ENCODE data around the gene DDAH2. TPM values are rescaled to one million over a fixed set of nuclear protein-coding genes. Genes with fewer than 3 reads are reported as not detected.

The DDAH2 gene
- total RNA-seq, 2 donors from 2014 or later: 150 to 153 TPM

- no peak for TF ChIP-seq CTCF (conservative IDR thresholded peaks at IDR 0.05)
- H3K4me3 Mint-ChIP-seq: no peak within 1 kb of the TSS
- H3K27me3 Mint-ChIP-seq (ENCODE audit: insufficient read depth): no peaks in the 10 kb centered on the region
- peak; percentile 52 for DNase-seq
- peaks cover 5% of the 10 kb centered on the region for H3K4me1 Mint-ChIP-seq
- H3K9me3 ChIP-seq (ENCODE audit: control insufficient read depth, low read length): no peaks in the 10 kb centered on the region
- no peak within 1 kb of the TSS for H3K27ac ChIP-seq (ENCODE audit: low read depth, low read length)
- H3K9me3 Mint-ChIP-seq: no peaks in the 10 kb centered on the region
- H3K36me3 Mint-ChIP-seq (ENCODE audit: low read depth): peaks cover 27% of the 10 kb centered on the region
- no peak within 1 kb of the TSS for H3K4me3 ChIP-seq (ENCODE audit: low read length)
- H3K27ac Mint-ChIP-seq: no peak within 1 kb of the TSS
- WGBS, 2 experiments (ENCODE audit: insufficient coverage in 1 of 2, insufficient read length in 1 of 2): 93 to 95% methylated on average over 31 to 46 of the region's 46 CpGs
- peaks cover 29% of the 10 kb centered on the region for H3K36me3 ChIP-seq (ENCODE audit: control insufficient read depth, insufficient read depth, low read length)
- H3K4me1 ChIP-seq (ENCODE audit: control insufficient read depth, insufficient read depth, low read length): no peaks in the 10 kb centered on the region
- no peak within 1 kb of the TSS for H3K9ac ChIP-seq (ENCODE audit: extremely low read depth, low read length, poor library complexity, severe bottlenecking)
- H3K27me3 ChIP-seq (ENCODE audit: control insufficient read depth, insufficient read depth, low read length, poor library complexity, severe bottlenecking): no peaks in the 10 kb centered on the region
Observed at GRCh38 chr6:31723245-31723979, 5.7 kb downstream of the DDAH2 start, which contains the start of gene MPIG6B. TSS of gene MPIG6B (plus strand) at chr6:31723373. CDS start at chr6:31723384, 11 bp downstream.

- peaks cover 15% of the 10 kb centered on the region for H3K4me1 Mint-ChIP-seq
- H3K27ac Mint-ChIP-seq: no peak overlapping the region
- H3K4me3 ChIP-seq (ENCODE audit: low read length): no peak overlapping the region
- TF ChIP-seq CTCF (conservative IDR thresholded peaks at IDR 0.05): no peak
- H3K36me3 ChIP-seq (ENCODE audit: control insufficient read depth, insufficient read depth, low read length): peaks cover 17% of the 10 kb centered on the region
- DNase-seq: no peak
- no peaks in the 10 kb centered on the region for H3K9me3 Mint-ChIP-seq
- 87 to 100% methylated on average over 1 to 3 of the region's 3 CpGs for WGBS, 2 experiments (ENCODE audit: insufficient coverage in 1 of 2, insufficient read length in 1 of 2)
- no peaks in the 10 kb centered on the region for H3K4me1 ChIP-seq (ENCODE audit: control insufficient read depth, insufficient read depth, low read length)
- no peaks in the 10 kb centered on the region for H3K27me3 Mint-ChIP-seq (ENCODE audit: insufficient read depth)
- H3K27me3 ChIP-seq (ENCODE audit: control insufficient read depth, insufficient read depth, low read length, poor library complexity, severe bottlenecking): no peaks in the 10 kb centered on the region
- peaks cover 17% of the 10 kb centered on the region for H3K36me3 Mint-ChIP-seq (ENCODE audit: low read depth)
- no peak overlapping the region for H3K9ac ChIP-seq (ENCODE audit: extremely low read depth, low read length, poor library complexity, severe bottlenecking)
- no peak overlapping the region for H3K27ac ChIP-seq (ENCODE audit: low read depth, low read length)
- no peaks in the 10 kb centered on the region for H3K9me3 ChIP-seq (ENCODE audit: control insufficient read depth, low read length)
- no peak overlapping the region for H3K4me3 Mint-ChIP-seq
Observed at GRCh38 chr6:31722173-31722572, 6.9 kb downstream of the DDAH2 start.

GRCh38 chr6:31721351-31722020 lies 7.6 kb downstream of the DDAH2 start, which contains the start of gene LY6G6C:
TSS of gene LY6G6C (minus strand) at chr6:31721746. CDS start at chr6:31721679, 67 bp downstream.
- H3K9ac ChIP-seq (ENCODE audit: extremely low read depth, low read length, poor library complexity, severe bottlenecking): no peak within 1 kb of the TSS
- H3K27ac ChIP-seq (ENCODE audit: low read depth, low read length): no peak within 1 kb of the TSS
- H3K36me3 ChIP-seq (ENCODE audit: control insufficient read depth, insufficient read depth, low read length): peaks cover 10% of the 10 kb centered on the region
- H3K9me3 ChIP-seq (ENCODE audit: control insufficient read depth, low read length): no peaks in the 10 kb centered on the region
- Mint-ChIP-seq H3K4me3 (no peak within 1 kb of the TSS), H3K9me3 (no peaks in the 10 kb centered on the region), H3K27ac (no peak within 1 kb of the TSS), H3K36me3 (ENCODE audit: low read depth) (peaks cover 10% of the 10 kb centered on the region), H3K4me1 (peaks cover 15% of the 10 kb centered on the region), H3K27me3 (ENCODE audit: insufficient read depth) (no peaks in the 10 kb centered on the region)
- no peak within 1 kb of the TSS for H3K4me3 ChIP-seq (ENCODE audit: low read length)
- 81 to 100% methylated on average over 1 to 4 of the region's 4 CpGs for WGBS, 2 experiments (ENCODE audit: insufficient coverage in 1 of 2, insufficient read length in 1 of 2)
- H3K27me3 ChIP-seq (ENCODE audit: control insufficient read depth, insufficient read depth, low read length, poor library complexity, severe bottlenecking): no peaks in the 10 kb centered on the region
- H3K4me1 ChIP-seq (ENCODE audit: control insufficient read depth, insufficient read depth, low read length): no peaks in the 10 kb centered on the region
- no peak for TF ChIP-seq CTCF (conservative IDR thresholded peaks at IDR 0.05)
- DNase-seq: no peak

Measured in endodermal cell (in vitro differentiated cells).